SK-N-SH (cell line): Measurements from ENCODE around the gene COPS7A. TPM values are rescaled to one million over a fixed set of nuclear protein-coding genes. Genes with fewer than 3 reads are reported as not detected.

ENCODE experiments used
- CTCF ChIA-PET: fragments of 300-600, 350-600 bp; formaldehyde crosslinking; extraction: SDS; loops from one replicate; lab custom pipeline; 2021; lab: Yijun Ruan, JAX
- POLR2A ChIA-PET: fragments of 350-600 bp; sonication (Branson Sonifier 250); formaldehyde crosslinking; extraction: SDS; loops from one replicate; lab custom pipeline; 2020; ENCODE audit warnings: antibody characterized with exemption, inconsistent platforms; lab: Yijun Ruan, JAX
- DNase-seq: peaks from one replicate; pipeline ENCODE4 v3.0.0; 2012
- H2AFZ ChIP-seq: fragments of 200-600 bp; sonication (generic); 2 replicates; pipeline ENCODE4 v1.8.1; 2016; ENCODE audit warnings: antibody characterized with exemption, mild to moderate bottlenecking, low read depth
- H3F3A ChIP-seq: fragments of 200-600 bp; sonication (generic); replicated peaks from 2 replicates; pipeline ENCODE3; 2016; ENCODE audit warnings: antibody characterized with exemption, mild to moderate bottlenecking; ENCODE audit not compliant: insufficient read depth
- H3K27ac ChIP-seq, 2 experiments: fragments of 200-500 bp in 1 of 2; fragments of 200-600 bp in 1 of 2; sonication (Bioruptor generic) in 1 of 2; sonication (generic), shearing (Covaris generic) in 1 of 2; 2 replicates each; pipeline versions ENCODE4 v1.5.1 to v1.6.1; 2014 to 2016; ENCODE audit warnings: low read depth in 2 of 2, inconsistent platforms in 1 of 2, low read length in 1 of 2, mild to moderate bottlenecking in 1 of 2, mixed read lengths in 1 of 2
- H3K27me3 ChIP-seq: fragments of 200-600 bp; sonication (generic), shearing (Covaris generic); 2 replicates; pipeline ENCODE4 v1.6.1; 2016; ENCODE audit warnings: mixed run types; ENCODE audit not compliant: insufficient read depth
- H3K36me3 ChIP-seq, 2 experiments: fragments of 200-500 bp in 1 of 2; fragments of 200-600 bp in 1 of 2; sonication (Bioruptor generic) in 1 of 2; sonication (generic) in 1 of 2; replicated peaks in 1 of 2; 2 replicates each; pipeline versions ENCODE3 to v1.5.1; 2014 to 2016; ENCODE audit warnings: low read length in 1 of 2, mild to moderate bottlenecking in 1 of 2; ENCODE audit not compliant: insufficient read depth in 2 of 2, control insufficient read depth in 1 of 2
- H3K4me1 ChIP-seq, 2 experiments: fragments of 200-500 bp in 1 of 2; fragments of 200-600 bp in 1 of 2; sonication (Bioruptor generic) in 1 of 2; sonication (generic), shearing (Covaris generic) in 1 of 2; 2 replicates each; pipeline versions ENCODE4 v1.5.1 to v1.6.1; 2014 to 2016; ENCODE audit warnings: low read depth in 1 of 2, low read length in 1 of 2, mixed run types in 1 of 2; ENCODE audit not compliant: insufficient read depth in 2 of 2, control insufficient read depth in 1 of 2
- H3K4me2 ChIP-seq: fragments of 200-600 bp; sonication (generic), shearing (Covaris generic); 2 replicates; pipeline ENCODE4 v1.6.1; 2017; ENCODE audit warnings: mixed run types
- H3K4me3 ChIP-seq, 2 experiments: fragments of 200-500 bp in 1 of 2; fragments of 200-600 bp in 1 of 2; sonication (Bioruptor generic) in 1 of 2; sonication (generic), shearing (Covaris generic) in 1 of 2; 2 replicates each; pipeline versions ENCODE4 v1.5.1 to v1.8.1; 2014 to 2016; ENCODE audit warnings: low read depth in 2 of 2, inconsistent platforms in 1 of 2, low read length in 1 of 2, mild to moderate bottlenecking in 1 of 2, mixed read lengths in 1 of 2, moderate library complexity in 1 of 2
- H3K79me2 ChIP-seq: fragments of 200-600 bp; sonication (generic); 2 replicates; pipeline ENCODE4 v1.8.1; 2017; ENCODE audit warnings: mild to moderate bottlenecking; ENCODE audit not compliant: insufficient read depth
- H3K9ac ChIP-seq: fragments of 200-600 bp; sonication (generic); 2 replicates; pipeline ENCODE4 v1.6.1; 2017; ENCODE audit warnings: mixed run types
- H3K9me2 ChIP-seq: fragments of 200-600 bp; sonication (generic); 2 replicates; pipeline ENCODE4 v1.6.1; 2017; ENCODE audit warnings: mixed run types
- H3K9me3 ChIP-seq: fragments of 200-600 bp; sonication (generic); 2 replicates; pipeline ENCODE4 v1.6.1; 2017; ENCODE audit warnings: mixed run types, mild to moderate bottlenecking, moderate library complexity
- H4K20me1 ChIP-seq: fragments of 200-600 bp; sonication (generic); 2 replicates; pipeline ENCODE4 v1.6.1; 2017; ENCODE audit warnings: mild to moderate bottlenecking, mixed run types; ENCODE audit not compliant: insufficient read depth
- CHD2 ChIP-seq: fragments of 150-350 bp; IDR thresholded peaks from 2 replicates; pipeline ENCODE4 v1.6.1; 2018; ENCODE audit warnings: low read length; ENCODE audit not compliant: partially characterized antibody
- EP300 ChIP-seq, 2 experiments: IDR thresholded peaks; 2 replicates each; pipeline versions ENCODE4 v1.4.0 to v1.6.1; 2012; ENCODE audit warnings: borderline replicate concordance in 1 of 2, low read depth in 1 of 2, low read length in 1 of 2
- FOSL2 ChIP-seq: IDR thresholded peaks from 2 replicates; pipeline ENCODE4 v1.4.0; 2012; ENCODE audit warnings: low read depth, mild to moderate bottlenecking, moderate library complexity, borderline replicate concordance
- FOXM1 ChIP-seq: IDR thresholded peaks from 2 replicates; pipeline ENCODE4 v1.4.0; 2012; ENCODE audit warnings: low read depth, mild to moderate bottlenecking
- GABPA ChIP-seq: IDR thresholded peaks from 2 replicates; pipeline ENCODE4 v1.4.0; 2012; ENCODE audit warnings: low read depth, mild to moderate bottlenecking
- GATA2 ChIP-seq: sonication (generic); formaldehyde crosslinking; IDR thresholded peaks from 2 replicates; pipeline ENCODE4 v1.5.0; 2020; ENCODE audit warnings: mild to moderate bottlenecking, missing genetic modification reagents
- JUND ChIP-seq: IDR thresholded peaks from 2 replicates; pipeline ENCODE4 v1.4.0; 2012
- MEF2A ChIP-seq: IDR thresholded peaks from 2 replicates; pipeline ENCODE4 v1.4.0; 2012; ENCODE audit warnings: low read depth, borderline replicate concordance
- MXI1 ChIP-seq: IDR thresholded peaks from 2 replicates; pipeline ENCODE4 v1.6.1; 2012; ENCODE audit warnings: mild to moderate bottlenecking, low read depth, low read length, improper control_type of control experiment
- NRF1 ChIP-seq: IDR thresholded peaks from 2 replicates; pipeline ENCODE4 v1.6.1; 2012; ENCODE audit warnings: low read depth, mild to moderate bottlenecking, low read length
- RAD21 ChIP-seq: IDR thresholded peaks from 2 replicates; pipeline ENCODE4 v1.6.1; 2012; ENCODE audit warnings: mild to moderate bottlenecking, low read length
- RCOR1 ChIP-seq: fragments of 150-350 bp; IDR thresholded peaks from 2 replicates; pipeline ENCODE4 v1.6.1; 2017; ENCODE audit warnings: antibody characterized with exemption, low read length
- RFX5 ChIP-seq: IDR thresholded peaks from 2 replicates; pipeline ENCODE4 v1.6.1; 2012; ENCODE audit warnings: mild to moderate bottlenecking, improper control_type of control experiment, low read length
- RXRA ChIP-seq: IDR thresholded peaks from 2 replicates; pipeline ENCODE4 v1.4.0; 2012; ENCODE audit warnings: low read depth, mild to moderate bottlenecking, borderline replicate concordance
- TCF12 ChIP-seq: IDR thresholded peaks from 2 replicates; pipeline ENCODE4 v1.4.0; 2012
- TEAD4 ChIP-seq: IDR thresholded peaks from 2 replicates; pipeline ENCODE4 v1.4.0; 2012; ENCODE audit warnings: mild to moderate bottlenecking, borderline replicate concordance; ENCODE audit not compliant: insufficient read depth
- YY1 ChIP-seq: IDR thresholded peaks from 2 replicates; pipeline ENCODE4 v1.4.0; 2012; ENCODE audit warnings: low read depth, mild to moderate bottlenecking
- WGBS: methylation state at CpG from one replicate; pipeline ENCODE4 v1.1.6; 2017; ENCODE audit warnings: low lambda C conversion rate; 5-methylcytosine and 5-hydroxymethylcytosine counted together
- polyA plus RNA-seq, 3 experiments: library from polyadenylated mRNA; depleted of rRNA; stranded (reverse); fragments of >200 nt; gene quantifications; 2 replicates each; pipeline ENCODE4 v1.2.3, GENCODE V29; 2012
- TF ChIP-seq, protein P1 (sequence below): IDR thresholded peaks from 2 replicates; pipeline ENCODE4 v1.4.0; 2012; ENCODE audit warnings: low read depth, borderline replicate concordance
- TF ChIP-seq, protein P2 (sequence below): IDR thresholded peaks from 2 replicates; pipeline ENCODE4 v1.6.1; 2012; ENCODE audit warnings: mild to moderate bottlenecking, low read depth, low read length, moderate library complexity
- TF ChIP-seq, protein P3 (sequence below): IDR thresholded peaks from 2 replicates; pipeline ENCODE4; 2012
- TF ChIP-seq, protein P4 (sequence below): IDR thresholded peaks from 2 replicates; pipeline ENCODE4 v1.4.0; 2012; ENCODE audit warnings: low read depth

The COPS7A gene
- polyA plus RNA-seq, 1 of the 3 experiments (the other 2 are of a cell fraction): 191 TPM

DNA sequence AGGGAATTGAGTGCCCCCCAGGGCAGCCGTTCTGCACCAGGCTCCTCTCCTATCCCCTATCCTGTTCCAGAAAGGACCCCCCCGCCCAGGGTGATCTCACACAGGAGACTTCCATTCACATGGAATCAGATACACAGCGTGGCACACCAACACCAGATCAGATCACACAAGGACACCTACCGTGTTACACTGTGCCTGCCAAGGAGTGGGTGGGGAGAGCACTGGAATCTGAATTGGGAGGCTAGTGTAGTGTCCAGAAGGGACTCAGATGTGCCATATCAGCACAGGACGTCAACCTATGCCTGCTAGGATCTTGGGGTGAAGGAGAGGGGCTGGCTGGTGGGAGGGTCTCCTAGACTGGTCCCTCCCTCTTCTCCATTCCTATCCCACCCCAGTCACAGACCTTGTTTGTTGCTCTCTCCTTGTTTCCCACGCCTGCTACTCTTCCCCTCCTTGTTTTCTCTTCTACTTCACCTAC, 44.6 kb downstream of the COPS7A start (continued):
- TF ChIP-seq FOXM1 (no peak), NRF1 (no peak)
- TF ChIP-seq, protein P1, sequence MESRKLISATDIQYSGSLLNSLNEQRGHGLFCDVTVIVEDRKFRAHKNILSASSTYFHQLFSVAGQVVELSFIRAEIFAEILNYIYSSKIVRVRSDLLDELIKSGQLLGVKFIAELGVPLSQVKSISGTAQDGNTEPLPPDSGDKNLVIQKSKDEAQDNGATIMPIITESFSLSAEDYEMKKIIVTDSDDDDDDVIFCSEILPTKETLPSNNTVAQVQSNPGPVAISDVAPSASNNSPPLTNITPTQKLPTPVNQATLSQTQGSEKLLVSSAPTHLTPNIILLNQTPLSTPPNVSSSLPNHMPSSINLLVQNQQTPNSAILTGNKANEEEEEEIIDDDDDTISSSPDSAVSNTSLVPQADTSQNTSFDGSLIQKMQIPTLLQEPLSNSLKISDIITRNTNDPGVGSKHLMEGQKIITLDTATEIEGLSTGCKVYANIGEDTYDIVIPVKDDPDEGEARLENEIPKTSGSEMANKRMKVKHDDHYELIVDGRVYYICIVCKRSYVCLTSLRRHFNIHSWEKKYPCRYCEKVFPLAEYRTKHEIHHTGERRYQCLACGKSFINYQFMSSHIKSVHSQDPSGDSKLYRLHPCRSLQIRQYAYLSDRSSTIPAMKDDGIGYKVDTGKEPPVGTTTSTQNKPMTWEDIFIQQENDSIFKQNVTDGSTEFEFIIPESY: no peak

DNA sequence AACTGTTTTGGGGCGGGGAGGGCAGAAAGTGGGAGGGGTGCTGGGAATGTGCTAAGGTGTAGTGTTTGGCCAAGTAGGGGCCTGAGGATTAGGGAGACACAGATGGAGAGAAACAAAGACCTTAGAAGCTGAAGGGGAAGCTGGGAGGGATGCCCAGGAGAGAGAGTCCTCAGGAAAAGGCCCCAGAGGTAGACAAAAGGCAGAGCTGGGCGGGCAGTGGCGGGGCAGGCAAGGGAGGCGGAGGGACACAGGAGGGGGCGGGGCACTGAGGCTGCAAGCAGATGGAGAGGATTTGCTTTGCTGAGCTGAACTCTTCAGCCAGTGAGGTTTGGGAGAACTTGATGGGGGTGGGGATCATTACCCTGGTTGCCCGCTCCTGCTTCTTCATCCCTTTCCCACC, 45.1 kb downstream of the COPS7A start:
- H2AFZ ChIP-seq: no peak overlapping the region
- CTCF ChIA-PET: interaction anchor here (0.9 to 15.2 kb wide), 8 partner anchors 9 to 59 kb away, joined by 3 to 343 read pairs (median 4); partner anchors contain the start of genes MLF2 and P3H3
- no peaks in the 10 kb centered on the region for H3K9me3 ChIP-seq
- TF ChIP-seq MEF2A (no peak), JUND (no peak), GATA2 (CRISPR knock-in tag) (no peak), RCOR1 (no peak), RFX5 (no peak), GABPA (no peak), EP300 (IDR thresholded peaks at IDR 0.05; ENCODE audit: borderline replicate concordance in 1 of 2, low read depth in 1 of 2, low read length in 1 of 2) (no peak), CHD2 (no peak), RXRA (no peak), FOXM1 (no peak), YY1 (no peak), FOSL2 (no peak), MXI1 (no peak), TEAD4 (no peak), TCF12 (no peak), RAD21 (no peak)
- TF ChIP-seq, protein P2, sequence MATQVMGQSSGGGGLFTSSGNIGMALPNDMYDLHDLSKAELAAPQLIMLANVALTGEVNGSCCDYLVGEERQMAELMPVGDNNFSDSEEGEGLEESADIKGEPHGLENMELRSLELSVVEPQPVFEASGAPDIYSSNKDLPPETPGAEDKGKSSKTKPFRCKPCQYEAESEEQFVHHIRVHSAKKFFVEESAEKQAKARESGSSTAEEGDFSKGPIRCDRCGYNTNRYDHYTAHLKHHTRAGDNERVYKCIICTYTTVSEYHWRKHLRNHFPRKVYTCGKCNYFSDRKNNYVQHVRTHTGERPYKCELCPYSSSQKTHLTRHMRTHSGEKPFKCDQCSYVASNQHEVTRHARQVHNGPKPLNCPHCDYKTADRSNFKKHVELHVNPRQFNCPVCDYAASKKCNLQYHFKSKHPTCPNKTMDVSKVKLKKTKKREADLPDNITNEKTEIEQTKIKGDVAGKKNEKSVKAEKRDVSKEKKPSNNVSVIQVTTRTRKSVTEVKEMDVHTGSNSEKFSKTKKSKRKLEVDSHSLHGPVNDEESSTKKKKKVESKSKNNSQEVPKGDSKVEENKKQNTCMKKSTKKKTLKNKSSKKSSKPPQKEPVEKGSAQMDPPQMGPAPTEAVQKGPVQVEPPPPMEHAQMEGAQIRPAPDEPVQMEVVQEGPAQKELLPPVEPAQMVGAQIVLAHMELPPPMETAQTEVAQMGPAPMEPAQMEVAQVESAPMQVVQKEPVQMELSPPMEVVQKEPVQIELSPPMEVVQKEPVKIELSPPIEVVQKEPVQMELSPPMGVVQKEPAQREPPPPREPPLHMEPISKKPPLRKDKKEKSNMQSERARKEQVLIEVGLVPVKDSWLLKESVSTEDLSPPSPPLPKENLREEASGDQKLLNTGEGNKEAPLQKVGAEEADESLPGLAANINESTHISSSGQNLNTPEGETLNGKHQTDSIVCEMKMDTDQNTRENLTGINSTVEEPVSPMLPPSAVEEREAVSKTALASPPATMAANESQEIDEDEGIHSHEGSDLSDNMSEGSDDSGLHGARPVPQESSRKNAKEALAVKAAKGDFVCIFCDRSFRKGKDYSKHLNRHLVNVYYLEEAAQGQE: no peak
- TF ChIP-seq, protein P3, sequence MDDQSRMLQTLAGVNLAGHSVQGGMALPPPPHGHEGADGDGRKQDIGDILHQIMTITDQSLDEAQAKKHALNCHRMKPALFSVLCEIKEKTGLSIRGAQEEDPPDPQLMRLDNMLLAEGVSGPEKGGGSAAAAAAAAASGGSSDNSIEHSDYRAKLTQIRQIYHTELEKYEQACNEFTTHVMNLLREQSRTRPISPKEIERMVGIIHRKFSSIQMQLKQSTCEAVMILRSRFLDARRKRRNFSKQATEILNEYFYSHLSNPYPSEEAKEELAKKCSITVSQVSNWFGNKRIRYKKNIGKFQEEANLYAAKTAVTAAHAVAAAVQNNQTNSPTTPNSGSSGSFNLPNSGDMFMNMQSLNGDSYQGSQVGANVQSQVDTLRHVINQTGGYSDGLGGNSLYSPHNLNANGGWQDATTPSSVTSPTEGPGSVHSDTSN: no peak
- TF ChIP-seq, protein P4, sequence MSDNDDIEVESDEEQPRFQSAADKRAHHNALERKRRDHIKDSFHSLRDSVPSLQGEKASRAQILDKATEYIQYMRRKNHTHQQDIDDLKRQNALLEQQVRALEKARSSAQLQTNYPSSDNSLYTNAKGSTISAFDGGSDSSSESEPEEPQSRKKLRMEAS: no peak
- TF ChIP-seq, protein P1: no peak
- TF ChIP-seq, all 33 proteins: peak for 0
- peak overlapping the region; percentile 82 to 93 for H3K4me3 ChIP-seq
- peaks cover 40% of the 10 kb centered on the region for H3K79me2 ChIP-seq
- H3K36me3 ChIP-seq: peaks cover 17 to 20% of the 10 kb centered on the region in 2 experiments
- no peaks in the 10 kb centered on the region for H3K9me2 ChIP-seq
- POLR2A ChIA-PET: interaction anchor here (0.6 to 4.8 kb wide), 5 partner anchors 8 to 155 kb away, joined by 3 to 89 read pairs (median 6); partner anchors contain the start of genes COPS7A, MLF2 and ZNF384
- peak overlapping the region; percentile 43 to 95; a peak in 2 of 4 replicates for H3K27ac ChIP-seq
- WGBS: 62% methylated on average over 6 of the region's 6 CpGs
- H3K9ac ChIP-seq: peak overlapping the region; percentile 90
- H4K20me1 ChIP-seq: peaks cover 40% of the 10 kb centered on the region
- peak overlapping the region; percentile 96 for H3K4me2 ChIP-seq
- peaks cover 22 to 44% of the 10 kb centered on the region in 2 experiments; a peak in 3 of 4 replicates for H3K4me1 ChIP-seq
- no peaks in the 10 kb centered on the region for H3K27me3 ChIP-seq
- peak; percentile 81 for DNase-seq
- H3F3A ChIP-seq: peaks cover 22% of the 10 kb centered on the region
